K562 (cell line): ENCODE measurements around the gene CEND1. TPM values are rescaled to one million over a fixed set of nuclear protein-coding genes. Genes with fewer than 3 reads are reported as not detected.
A peak's percentile ranks its signal among the peaks of the same experiment; 100 is the strongest.

Experiments
- CBFA2T3 ChIP-seq: fragments of 450-650 bp; IDR thresholded peaks from 2 replicates; pipeline ENCODE4 v1.6.1; 2017
- CBFB ChIP-seq: sonication (generic); formaldehyde crosslinking; IDR thresholded peaks from 2 replicates; pipeline ENCODE4 v1.4.0; 2020; ENCODE audit warnings: mild to moderate bottlenecking, missing genetic modification reagents
- CLOCK ChIP-seq: fragments of 250-450 bp; sonication (Bioruptor Pico); IDR thresholded peaks from 2 replicates; pipeline ENCODE4 v1.4.0; 2020; ENCODE audit warnings: mild to moderate bottlenecking, moderate library complexity, borderline replicate concordance
- FOXP1 ChIP-seq: sonication (generic); formaldehyde crosslinking; IDR thresholded peaks from 2 replicates; pipeline ENCODE4 v1.8.0; 2022; ENCODE audit warnings: mild to moderate bottlenecking, missing genetic modification reagents
- GMEB1 ChIP-seq: fragments of 250-450 bp; sonication (Bioruptor Pico); IDR thresholded peaks from 2 replicates; pipeline ENCODE4 v1.4.0; 2020; ENCODE audit warnings: mild to moderate bottlenecking
- HEY1 ChIP-seq: fragments of 250-450 bp; sonication (Bioruptor Pico); IDR thresholded peaks from 2 replicates; pipeline ENCODE4 v1.5.0; 2020; ENCODE audit warnings: mild to moderate bottlenecking, moderate library complexity, borderline replicate concordance
- IRF1 ChIP-seq: sonication (generic); formaldehyde crosslinking; IDR thresholded peaks from 2 replicates; pipeline ENCODE4 v1.8.0; 2022; ENCODE audit warnings: missing genetic modification reagents, mild to moderate bottlenecking, borderline replicate concordance
- LARP7 ChIP-seq: fragments of 450-650 bp; IDR thresholded peaks from 2 replicates; pipeline ENCODE4 v1.6.1; 2016
- LCOR ChIP-seq: sonication (generic); formaldehyde crosslinking; IDR thresholded peaks from 2 replicates; pipeline ENCODE4 v1.8.0; 2022; ENCODE audit warnings: mild to moderate bottlenecking, missing genetic modification reagents
- MCM3 ChIP-seq: fragments of 450-650 bp; IDR thresholded peaks from 2 replicates; pipeline ENCODE4 v1.6.1; 2016
- MEF2D ChIP-seq: conservative IDR thresholded peaks from 2 replicates; pipeline ENCODE4 v1.6.1; 2016; ENCODE audit warnings: low read depth, missing genetic modification characterization, missing compliant biosample characterization
- MTF1 ChIP-seq: fragments of 250-450 bp; sonication (Bioruptor Pico); IDR thresholded peaks from 2 replicates; pipeline ENCODE4 v1.9.0; 2021; ENCODE audit warnings: moderate library complexity, mild to moderate bottlenecking, inconsistent platforms, borderline replicate concordance
- NR3C1 ChIP-seq: sonication (generic); formaldehyde crosslinking; IDR thresholded peaks from 2 replicates; pipeline ENCODE4 v1.8.1; 2022; ENCODE audit warnings: missing genetic modification reagents
- PTTG1 ChIP-seq: fragments of 450-650 bp; IDR thresholded peaks from 2 replicates; pipeline ENCODE4 v1.6.1; 2016; ENCODE audit warnings: low read depth, mild to moderate bottlenecking, missing genetic modification characterization, missing compliant biosample characterization
- SIN3A ChIP-seq, 2 experiments: fragments of 150-350 bp in 1 of 2; IDR thresholded peaks; 2 replicates each; pipeline ENCODE4 v1.6.1; 2011 to 2016; ENCODE audit warnings: borderline replicate concordance in 2 of 2, low read depth in 2 of 2, low read length in 2 of 2, mild to moderate bottlenecking in 2 of 2, moderate library complexity in 2 of 2; ENCODE audit not compliant: control insufficient read depth in 1 of 2
- USF2 ChIP-seq: sonication (generic); formaldehyde crosslinking; IDR thresholded peaks from 2 replicates; pipeline ENCODE4 v1.5.0; 2020; ENCODE audit warnings: missing genetic modification reagents
- ZBTB26 ChIP-seq: fragments of 450-650 bp; formaldehyde crosslinking; IDR thresholded peaks from 2 replicates; pipeline ENCODE4 v1.4.0; 2022; ENCODE audit warnings: missing genetic modification characterization
- ZNF197 ChIP-seq: fragments of 200-800 bp; sonication (Bioruptor generic); IDR thresholded peaks from 2 replicates; pipeline ENCODE4 v1.6.1; 2016; ENCODE audit warnings: low read depth, missing genetic modification characterization, missing compliant biosample characterization
- ZNF347 ChIP-seq: fragments of 450-650 bp; formaldehyde crosslinking; IDR thresholded peaks from 2 replicates; pipeline ENCODE4 v1.4.0; 2020; ENCODE audit warnings: low read depth, mild to moderate bottlenecking, moderate library complexity
- ZNF384 ChIP-seq: IDR thresholded peaks from 2 replicates; pipeline ENCODE4 v1.6.1; 2012; ENCODE audit warnings: low read depth, low read length, improper control_type of control experiment
- ZNF551 ChIP-seq: fragments of 250-450 bp; sonication (Bioruptor Pico); IDR thresholded peaks from 2 replicates; pipeline ENCODE4 v1.5.0; 2021; ENCODE audit warnings: mild to moderate bottlenecking, moderate library complexity
- ZNF57 ChIP-seq: fragments of 450-650 bp; formaldehyde crosslinking; IDR thresholded peaks from 2 replicates; pipeline ENCODE4 v1.4.0; 2020; ENCODE audit warnings: mild to moderate bottlenecking, moderate library complexity
- polyA plus RNA-seq, 8 experiments: library from polyadenylated mRNA; depleted of rRNA in 4 of 8; stranded (reverse) in 5 of 8; unstranded in 3 of 8; fragments of >200 nt; fragmentation: Nextera tagmentation in 2 of 8; fragmentation: Illumina TruSeq in 1 of 8; extraction: Ambion mirVana in 2 of 8; extraction: Trizol in 1 of 8; gene quantifications; 2 replicates each; pipeline versions ENCODE4 v1.2.1 to v1.2.3, GENCODE V29; 2011 to 2014; ENCODE audit warnings: inconsistent platforms in 1 of 8, missing spikeins in 1 of 8
- total RNA-seq, 7 experiments: library from RNA; depleted of rRNA in 6 of 7; stranded (reverse); fragments of >200 nt in 6 of 7; fragmentation: Illumina TruSeq in 2 of 7; extraction: Trizol in 2 of 7; gene quantifications; 2 replicates each; pipeline versions ENCODE4 v1.2.1 to v1.2.3, GENCODE V29; 2011 to 2021; ENCODE audit warnings: low replicate concordance in 1 of 7

Gene CEND1
- total and polyA plus RNA-seq, 9 of the 15 experiments (the other 6 are each of a cell fraction or from before 2014, with no cell fraction given) = 0.13 to 0.18 (median 0.16) TPM; not detected in 6

- no peak for TF ChIP-seq PTTG1
- no peak for TF ChIP-seq ZBTB26
- TF ChIP-seq ZNF197 (CRISPR knock-in tag) = no peak
- no peak for TF ChIP-seq SIN3A (IDR thresholded peaks at IDR 0.05; ENCODE audit: borderline replicate concordance in 2 of 2, control insufficient read depth in 1 of 2, low read depth in 2 of 2, low read length in 2 of 2)
- no peak for TF ChIP-seq LCOR (CRISPR knock-in tag)
- no peak for TF ChIP-seq LARP7
- no peak for TF ChIP-seq ZNF57 (CRISPR knock-in tag)
- TF ChIP-seq MTF1 (CRISPR knock-in tag) = no peak
- TF ChIP-seq ZNF384 = no peak
- TF ChIP-seq GMEB1 = peak; percentile 70
- TF ChIP-seq NR3C1 (CRISPR knock-in tag) = no peak
- no peak for TF ChIP-seq CLOCK (CRISPR knock-in tag)
- TF ChIP-seq MEF2D (tag) = no peak
- TF ChIP-seq USF2 (CRISPR knock-in tag) = no peak
- no peak for TF ChIP-seq MCM3
- no peak for TF ChIP-seq IRF1 (CRISPR knock-in tag)
- no peak for TF ChIP-seq ZNF551 (CRISPR knock-in tag)
- no peak for TF ChIP-seq ZNF347 (CRISPR knock-in tag)
- no peak for TF ChIP-seq FOXP1 (CRISPR knock-in tag)
- TF ChIP-seq HEY1 (CRISPR knock-in tag) = no peak
- TF ChIP-seq CBFA2T3 = no peak
- no peak for TF ChIP-seq CBFB
Observed at GRCh38 chr11:819129-819931, 29.4 kb upstream of the CEND1 start (continued).
